ENCODE results near the gene RNF146.

Gene RNF146

DNA sequence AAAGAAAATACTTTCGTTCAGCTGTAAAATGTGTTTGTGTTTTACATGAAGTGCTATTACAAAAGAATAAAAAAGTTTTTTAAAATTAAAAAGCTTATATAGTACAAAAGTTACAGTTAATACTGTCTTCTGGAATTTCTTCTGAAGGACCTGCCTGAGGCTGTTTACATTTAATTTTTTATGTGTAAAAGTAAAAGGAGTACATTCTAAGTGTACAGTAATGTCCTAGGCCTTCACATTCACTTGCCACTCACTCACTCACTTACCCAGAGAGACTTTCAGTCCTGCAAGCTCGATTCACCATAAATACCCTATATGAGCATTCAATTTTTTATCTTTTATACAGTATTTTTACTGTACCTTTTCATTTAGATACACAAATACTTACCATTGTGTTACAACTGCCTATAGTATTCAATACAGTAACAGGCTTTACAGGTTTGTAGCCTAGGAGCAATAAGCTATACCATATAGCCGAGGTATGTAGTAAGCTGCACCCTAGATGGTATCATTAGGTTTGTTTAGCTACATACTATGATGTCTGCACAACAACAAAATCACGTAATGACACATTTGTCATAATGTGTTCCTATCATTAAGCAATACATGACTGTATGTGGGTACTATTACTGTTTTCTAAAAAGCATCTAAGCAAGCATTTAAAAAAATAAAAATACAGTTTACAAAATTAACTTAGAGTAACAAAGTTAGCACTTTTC, 33.0 kb downstream of the RNF146 start:
- TF ChIP-seq, protein P1, sequence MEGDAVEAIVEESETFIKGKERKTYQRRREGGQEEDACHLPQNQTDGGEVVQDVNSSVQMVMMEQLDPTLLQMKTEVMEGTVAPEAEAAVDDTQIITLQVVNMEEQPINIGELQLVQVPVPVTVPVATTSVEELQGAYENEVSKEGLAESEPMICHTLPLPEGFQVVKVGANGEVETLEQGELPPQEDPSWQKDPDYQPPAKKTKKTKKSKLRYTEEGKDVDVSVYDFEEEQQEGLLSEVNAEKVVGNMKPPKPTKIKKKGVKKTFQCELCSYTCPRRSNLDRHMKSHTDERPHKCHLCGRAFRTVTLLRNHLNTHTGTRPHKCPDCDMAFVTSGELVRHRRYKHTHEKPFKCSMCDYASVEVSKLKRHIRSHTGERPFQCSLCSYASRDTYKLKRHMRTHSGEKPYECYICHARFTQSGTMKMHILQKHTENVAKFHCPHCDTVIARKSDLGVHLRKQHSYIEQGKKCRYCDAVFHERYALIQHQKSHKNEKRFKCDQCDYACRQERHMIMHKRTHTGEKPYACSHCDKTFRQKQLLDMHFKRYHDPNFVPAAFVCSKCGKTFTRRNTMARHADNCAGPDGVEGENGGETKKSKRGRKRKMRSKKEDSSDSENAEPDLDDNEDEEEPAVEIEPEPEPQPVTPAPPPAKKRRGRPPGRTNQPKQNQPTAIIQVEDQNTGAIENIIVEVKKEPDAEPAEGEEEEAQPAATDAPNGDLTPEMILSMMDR (IDR thresholded peaks at IDR 0.05; ENCODE audit: insufficient read depth, low read length, poor library complexity, severe bottlenecking), result no peak
- Histone ChIP-seq H3K4me3 (replicated peaks; ENCODE audit: low read depth, low read length) (no peak overlapping the region), H3K27me3 (replicated peaks; ENCODE audit: control insufficient read depth, insufficient read depth, low read length) (no peaks in the 10 kb centered on the region), H3K36me3 (ENCODE audit: control insufficient read depth, insufficient read depth, low read length) (no peaks in the 10 kb centered on the region; the same call in 1 of the 2 replicates)
- DNase-seq (ENCODE audit: extremely low read depth, insufficient read length), result no peak

DNA sequence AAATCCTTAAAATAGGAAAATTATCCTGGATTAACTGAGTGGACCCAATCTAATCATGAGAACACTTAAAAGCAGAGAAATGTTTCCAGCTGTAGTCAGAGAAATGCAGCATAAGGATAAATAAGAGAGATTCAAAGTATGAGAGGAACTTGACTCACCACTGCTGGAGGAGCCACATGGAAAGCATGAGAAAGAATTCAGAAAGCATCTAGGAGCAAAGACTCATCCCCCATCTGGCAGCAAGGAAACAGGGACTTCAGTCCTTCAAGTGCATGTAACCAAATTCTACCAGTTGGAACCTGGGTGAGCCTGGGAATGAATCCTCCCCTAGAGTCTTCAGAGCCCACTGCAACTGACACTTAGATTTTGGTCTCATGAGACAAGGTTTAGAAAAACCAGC, 33.7 kb downstream of the RNF146 start:
- TF ChIP-seq, protein P1 (IDR thresholded peaks at IDR 0.05; ENCODE audit: insufficient read depth, low read length, poor library complexity, severe bottlenecking), result no peak
- Histone ChIP-seq H3K36me3 (ENCODE audit: control insufficient read depth, insufficient read depth, low read length) (no peaks in the 10 kb centered on the region; the same call in 1 of the 2 replicates), H3K27me3 (replicated peaks; ENCODE audit: control insufficient read depth, insufficient read depth, low read length) (no peaks in the 10 kb centered on the region), H3K4me3 (replicated peaks; ENCODE audit: low read depth, low read length) (no peak overlapping the region)
- no peak for DNase-seq (ENCODE audit: extremely low read depth, insufficient read length)

DNA sequence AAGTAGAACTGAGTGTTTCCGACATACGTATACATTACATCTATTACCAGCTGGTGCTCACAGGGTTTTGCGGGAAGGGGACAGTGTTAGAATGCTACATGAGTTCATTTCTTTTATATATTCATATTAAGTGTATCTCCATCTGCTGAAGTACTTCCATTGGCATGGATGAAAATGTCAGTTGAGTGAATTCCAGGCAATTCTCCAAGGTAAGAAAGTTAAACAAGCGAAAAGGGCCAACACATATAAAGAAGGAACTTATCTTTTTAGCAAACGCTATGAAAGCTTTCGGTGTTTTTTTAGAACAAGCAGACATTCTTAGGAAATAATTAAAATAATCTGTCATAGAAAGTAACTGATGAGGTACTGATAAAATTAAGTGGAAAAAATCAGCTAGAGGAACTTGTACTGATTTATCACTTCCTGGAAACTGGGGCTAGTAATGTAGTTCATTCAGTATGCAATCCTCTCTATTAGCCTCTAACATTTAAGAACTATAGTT, 34.6 kb downstream of the RNF146 start:
- Histone ChIP-seq H3K4me3 (replicated peaks; ENCODE audit: low read depth, low read length) (no peak overlapping the region), H3K27me3 (replicated peaks; ENCODE audit: control insufficient read depth, insufficient read depth, low read length) (no peaks in the 10 kb centered on the region), H3K36me3 (ENCODE audit: control insufficient read depth, insufficient read depth, low read length) (no peaks in the 10 kb centered on the region; the same call in none of the 2 replicates)
- TF ChIP-seq, protein P1 (IDR thresholded peaks at IDR 0.05; ENCODE audit: insufficient read depth, low read length, poor library complexity, severe bottlenecking), result no peak
- no peak for DNase-seq (ENCODE audit: extremely low read depth, insufficient read length)

DNA sequence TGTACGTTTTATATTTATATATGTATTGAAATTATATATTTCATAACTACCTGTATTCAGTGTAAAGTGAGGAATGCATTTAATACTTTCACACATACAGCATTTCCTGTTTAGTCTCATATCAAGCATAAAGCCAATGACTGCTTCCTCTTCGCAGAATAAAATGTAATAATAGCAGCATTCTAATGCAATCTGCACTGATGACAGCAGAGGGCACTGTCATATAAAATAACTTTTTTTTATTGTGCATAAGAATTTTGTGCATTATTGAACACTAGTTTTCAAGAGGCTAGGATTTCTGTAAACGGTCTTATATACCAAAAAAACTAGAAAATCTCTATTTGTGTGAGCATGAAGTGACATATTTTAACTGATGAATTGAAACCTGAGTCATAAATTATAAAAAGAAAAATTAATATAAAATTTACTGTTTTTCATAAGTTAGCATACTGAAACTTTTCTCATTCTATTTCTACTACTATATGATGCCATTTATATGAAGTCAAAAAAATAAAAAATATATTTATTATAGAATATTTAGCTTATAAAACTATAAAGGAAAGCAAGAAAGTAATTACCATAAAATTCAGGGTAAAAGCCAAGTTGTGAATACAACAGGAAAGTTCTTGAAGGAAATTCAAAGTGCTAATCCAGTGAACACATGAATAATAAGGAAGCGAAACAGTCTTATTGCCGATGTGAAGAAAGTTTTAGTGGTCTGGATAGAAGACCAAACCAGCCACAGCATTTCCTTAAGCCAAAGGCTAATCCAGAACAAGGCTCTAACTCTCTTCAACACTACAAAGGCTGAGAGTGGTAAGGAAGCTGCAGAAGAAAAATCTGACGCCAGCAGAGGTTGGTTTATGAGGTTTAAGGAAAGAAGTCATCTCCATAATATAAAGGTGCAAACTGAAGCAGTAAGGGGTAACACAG, 36.3 kb downstream of the RNF146 start:
- H3K4me3 ChIP-seq (replicated peaks; ENCODE audit: low read depth, low read length), result no peak overlapping the region
- peak; percentile 37 for DNase-seq (ENCODE audit: extremely low read depth, insufficient read length)
- TF ChIP-seq, protein P1 (IDR thresholded peaks at IDR 0.05; ENCODE audit: insufficient read depth, low read length, poor library complexity, severe bottlenecking), result peak; percentile 55
- no peaks in the 10 kb centered on the region; the same call in none of the 2 replicates for H3K36me3 ChIP-seq (ENCODE audit: control insufficient read depth, insufficient read depth, low read length)
- no peaks in the 10 kb centered on the region for H3K27me3 ChIP-seq (replicated peaks; ENCODE audit: control insufficient read depth, insufficient read depth, low read length)

DNA sequence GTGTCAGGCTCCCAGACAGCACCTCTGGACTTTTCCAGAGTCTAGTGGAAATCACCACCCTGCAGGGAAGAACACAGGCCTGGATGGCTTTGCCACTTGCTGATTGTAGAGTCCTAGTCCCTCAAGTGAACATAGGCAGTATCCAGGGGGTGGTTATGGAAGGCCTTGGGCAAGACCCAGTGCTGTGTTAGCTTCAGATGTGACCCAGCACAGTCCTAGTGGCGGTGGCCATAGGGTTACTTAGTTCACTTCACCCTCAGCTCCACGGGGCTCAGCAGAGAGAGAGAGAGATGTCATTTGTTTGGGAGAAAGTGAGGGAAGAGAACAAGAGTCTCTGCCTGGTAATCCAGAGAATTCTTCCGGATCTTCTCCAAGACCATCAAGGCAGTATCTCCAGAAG, 37.3 kb downstream of the RNF146 start:
- TF ChIP-seq, protein P1 (IDR thresholded peaks at IDR 0.05; ENCODE audit: insufficient read depth, low read length, poor library complexity, severe bottlenecking), result no peak
- Histone ChIP-seq H3K27me3 (replicated peaks; ENCODE audit: control insufficient read depth, insufficient read depth, low read length) (no peaks in the 10 kb centered on the region), H3K4me3 (replicated peaks; ENCODE audit: low read depth, low read length) (no peak overlapping the region), H3K36me3 (ENCODE audit: control insufficient read depth, insufficient read depth, low read length) (no peaks in the 10 kb centered on the region; the same call in none of the 2 replicates)
- no peak for DNase-seq (ENCODE audit: extremely low read depth, insufficient read length)

Data from GM06990 (cell line).